Activated CD4-positive, CD25-positive, alpha-beta regulatory T cell treated with anti-CD3 and anti-CD28 coated beads, Interleukin-2, amount 50 U/mL, for 24 hours (primary cell): Measurements from ENCODE around the gene PNRC1.
"Not testable (repeated sequence)": the region's sequence is repeated elsewhere in the genome, so short reads cannot be mapped to it uniquely, and the experiment has no call there.

Experiments used
- ATAC-seq, 2 donors: fragments of 150-1000 bp; cut with Tn5 transposase; one replicate each; pipeline ENCODE4 v1.10.0; 2021; ENCODE audit warnings: mild to moderate bottlenecking in 1 of 2, moderate library complexity in 1 of 2

The PNRC1 gene

GRCh38 chr6:89063881-89064280 is 16.7 kb upstream of the PNRC1 start:
- ATAC-seq: no peak

- not testable (repeated sequence) for ATAC-seq
Observed at GRCh38 chr6:89064931-89065330, 15.6 kb upstream of the PNRC1 start.

- ATAC-seq: not testable (repeated sequence)
Observed at GRCh38 chr6:89066121-89066520, 14.4 kb upstream of the PNRC1 start.

GRCh38 chr6:89066940-89067646 is 13.5 kb upstream of the PNRC1 start:
- ATAC-seq: no peak

GRCh38 chr6:89067796-89068195 is 12.8 kb upstream of the PNRC1 start:
- no peak for ATAC-seq

- ATAC-seq: no peak
Observed at GRCh38 chr6:89068695-89069094, 11.9 kb upstream of the PNRC1 start.

GRCh38 chr6:89069536-89070163 is 10.9 kb upstream of the PNRC1 start:
- ATAC-seq: no peak

- no peak for ATAC-seq
Observed at GRCh38 chr6:89071036-89071435, 9.5 kb upstream of the PNRC1 start.

- ATAC-seq: no peak
Observed at GRCh38 chr6:89073014-89073620, 7.4 kb upstream of the PNRC1 start.

GRCh38 chr6:89073840-89074239 is 6.7 kb upstream of the PNRC1 start:
- ATAC-seq: no peak

- ATAC-seq: peak; percentile 24 to 30
Observed at GRCh38 chr6:89079511-89080234, 878 bp upstream of the PNRC1 start.

GRCh38 chr6:89081129-89081422 is 525 bp downstream of the PNRC1 start:
- ATAC-seq: peak; percentile 8 to 18

- peak; percentile 64 to 70 for ATAC-seq
Observed at GRCh38 chr6:89081423-89082322, 1.1 kb downstream of the PNRC1 start.

GRCh38 chr6:89082486-89082891 is 1.9 kb downstream of the PNRC1 start:
- ATAC-seq: no peak

GRCh38 chr6:89084542-89084941 is 4.0 kb downstream of the PNRC1 start:
- no peak for ATAC-seq

- ATAC-seq: no peak
Observed at GRCh38 chr6:89084954-89085353, 4.4 kb downstream of the PNRC1 start.

GRCh38 chr6:89085409-89086205 is 5.1 kb downstream of the PNRC1 start:
- no peak for ATAC-seq

- ATAC-seq: no peak
Observed at GRCh38 chr6:89087881-89088280, 7.3 kb downstream of the PNRC1 start.

- no peak for ATAC-seq
Observed at GRCh38 chr6:89098461-89098860, 17.9 kb downstream of the PNRC1 start.

GRCh38 chr6:89100114-89100513 is 19.6 kb downstream of the PNRC1 start:
- no peak for ATAC-seq

- ATAC-seq: no peak
Observed at GRCh38 chr6:89110284-89110683, 29.7 kb downstream of the PNRC1 start.

- no peak for ATAC-seq
Observed at GRCh38 chr6:89111933-89112332, 31.4 kb downstream of the PNRC1 start.
